Measurements from ENCODE around the gene GSG1L.

The GSG1L gene

GRCh38 chr16:28108590-28109247 is 45.2 kb upstream of the GSG1L start:
- Histone ChIP-seq H3K9me3 (ENCODE audit: severe bottlenecking) (no peaks in the 10 kb centered on the region), H3K36me3 (peaks cover 92% of the 10 kb centered on the region), H3K4me3 (ENCODE audit: low read depth, low read length) (no peak overlapping the region), H3K27me3 (ENCODE audit: insufficient read depth, low read depth, severe bottlenecking) (no peaks in the 10 kb centered on the region), H3K27ac (no peak overlapping the region)
- TF ChIP-seq, protein P1, sequence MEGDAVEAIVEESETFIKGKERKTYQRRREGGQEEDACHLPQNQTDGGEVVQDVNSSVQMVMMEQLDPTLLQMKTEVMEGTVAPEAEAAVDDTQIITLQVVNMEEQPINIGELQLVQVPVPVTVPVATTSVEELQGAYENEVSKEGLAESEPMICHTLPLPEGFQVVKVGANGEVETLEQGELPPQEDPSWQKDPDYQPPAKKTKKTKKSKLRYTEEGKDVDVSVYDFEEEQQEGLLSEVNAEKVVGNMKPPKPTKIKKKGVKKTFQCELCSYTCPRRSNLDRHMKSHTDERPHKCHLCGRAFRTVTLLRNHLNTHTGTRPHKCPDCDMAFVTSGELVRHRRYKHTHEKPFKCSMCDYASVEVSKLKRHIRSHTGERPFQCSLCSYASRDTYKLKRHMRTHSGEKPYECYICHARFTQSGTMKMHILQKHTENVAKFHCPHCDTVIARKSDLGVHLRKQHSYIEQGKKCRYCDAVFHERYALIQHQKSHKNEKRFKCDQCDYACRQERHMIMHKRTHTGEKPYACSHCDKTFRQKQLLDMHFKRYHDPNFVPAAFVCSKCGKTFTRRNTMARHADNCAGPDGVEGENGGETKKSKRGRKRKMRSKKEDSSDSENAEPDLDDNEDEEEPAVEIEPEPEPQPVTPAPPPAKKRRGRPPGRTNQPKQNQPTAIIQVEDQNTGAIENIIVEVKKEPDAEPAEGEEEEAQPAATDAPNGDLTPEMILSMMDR (IDR thresholded peaks at IDR 0.05; ENCODE audit: low read depth, low read length): no peak
- no peak for DNase-seq

DNA sequence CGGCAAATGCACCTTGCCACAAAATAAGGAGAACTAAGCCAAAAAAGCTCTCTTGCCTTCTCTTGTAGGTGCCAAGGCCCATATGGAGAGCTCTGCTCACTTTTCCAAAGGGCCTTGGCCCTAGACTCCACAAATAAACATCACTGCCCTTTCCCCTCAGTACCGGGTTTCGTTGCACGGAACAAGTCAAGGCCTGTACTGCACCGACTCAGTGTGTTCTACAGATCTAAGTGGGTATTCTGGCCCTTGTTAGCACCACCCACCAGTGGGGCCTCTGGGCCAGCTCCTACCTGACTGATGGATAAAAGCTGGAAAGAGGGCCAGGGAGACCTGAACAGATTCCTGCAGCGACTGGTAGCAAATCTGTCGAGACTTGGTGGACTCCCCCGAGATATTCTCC is 43.7 kb upstream of the GSG1L start:
- Histone ChIP-seq H3K27me3 (ENCODE audit: insufficient read depth, low read depth, severe bottlenecking) (no peaks in the 10 kb centered on the region), H3K4me3 (ENCODE audit: low read depth, low read length) (no peak overlapping the region), H3K27ac (no peak overlapping the region), H3K36me3 (peaks cover 95% of the 10 kb centered on the region), H3K9me3 (ENCODE audit: severe bottlenecking) (no peaks in the 10 kb centered on the region)
- DNase-seq: no peak
- TF ChIP-seq, protein P1 (IDR thresholded peaks at IDR 0.05; ENCODE audit: low read depth, low read length): no peak

- TF ChIP-seq, protein P1 (IDR thresholded peaks at IDR 0.05; ENCODE audit: low read depth, low read length): no peak
- no peaks in the 10 kb centered on the region for H3K9me3 ChIP-seq (ENCODE audit: severe bottlenecking)
- DNase-seq: no peak
- no peaks in the 10 kb centered on the region for H3K27me3 ChIP-seq (ENCODE audit: insufficient read depth, low read depth, severe bottlenecking)
- no peak overlapping the region for H3K4me3 ChIP-seq (ENCODE audit: low read depth, low read length)
- H3K27ac ChIP-seq: no peak overlapping the region
- H3K36me3 ChIP-seq: peaks cover 95% of the 10 kb centered on the region
Measured at GRCh38 chr16:28106467-28107215, 43.1 kb upstream of the GSG1L start.

DNA sequence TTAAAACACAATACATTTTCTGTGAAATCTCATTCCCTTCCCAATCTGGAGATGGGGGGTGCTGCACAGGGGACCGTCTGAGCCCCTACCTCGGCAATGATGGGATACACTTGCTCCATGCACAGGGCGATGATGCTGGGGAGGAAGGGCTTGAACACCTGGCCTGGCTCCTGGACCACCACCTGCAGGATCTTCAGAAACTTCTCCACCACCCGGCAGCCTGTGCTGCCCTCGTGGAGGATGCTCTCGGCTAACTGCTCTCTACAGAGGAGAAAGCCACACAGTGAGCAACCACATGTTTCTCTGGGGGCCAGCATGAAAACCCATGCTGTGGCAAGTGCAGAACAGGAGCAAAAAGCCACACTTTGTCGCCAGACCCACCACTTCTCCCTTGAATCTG is 42.4 kb upstream of the GSG1L start:
- Histone ChIP-seq H3K4me3 (ENCODE audit: low read depth, low read length) (no peak overlapping the region), H3K9me3 (ENCODE audit: severe bottlenecking) (no peaks in the 10 kb centered on the region), H3K36me3 (peaks cover 97% of the 10 kb centered on the region), H3K27ac (no peak overlapping the region), H3K27me3 (ENCODE audit: insufficient read depth, low read depth, severe bottlenecking) (no peaks in the 10 kb centered on the region)
- no peak for DNase-seq
- TF ChIP-seq, protein P1 (IDR thresholded peaks at IDR 0.05; ENCODE audit: low read depth, low read length): no peak

DNA sequence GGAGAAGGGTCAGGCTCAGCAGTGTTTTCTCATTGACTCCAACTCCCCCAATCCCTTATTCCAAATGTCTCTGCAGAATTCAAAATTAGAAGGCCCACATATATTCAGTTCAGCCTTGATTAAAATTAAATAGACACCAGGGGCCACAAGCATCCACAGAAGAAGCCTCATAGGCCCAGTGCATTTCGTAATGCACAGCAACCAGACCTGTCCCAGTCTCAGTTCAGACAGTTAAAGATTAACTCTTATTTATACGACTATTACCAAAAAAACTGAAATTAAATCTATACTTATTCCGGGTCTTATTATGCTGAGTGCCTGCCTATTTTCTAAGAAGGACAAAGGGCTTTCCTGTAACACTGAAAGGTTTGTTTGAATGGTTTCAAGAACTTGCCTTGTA is 41.8 kb upstream of the GSG1L start:
- H3K36me3 ChIP-seq: peaks cover 99% of the 10 kb centered on the region
- TF ChIP-seq, protein P1 (IDR thresholded peaks at IDR 0.05; ENCODE audit: low read depth, low read length): no peak

More for the DNA sequence above, 41.8 kb upstream of the GSG1L start:
- no peak for DNase-seq
- H3K4me3 ChIP-seq (ENCODE audit: low read depth, low read length): no peak overlapping the region
- H3K27ac ChIP-seq: no peak overlapping the region
- H3K9me3 ChIP-seq (ENCODE audit: severe bottlenecking): no peaks in the 10 kb centered on the region
- no peaks in the 10 kb centered on the region for H3K27me3 ChIP-seq (ENCODE audit: insufficient read depth, low read depth, severe bottlenecking)
